ENCODE measurements around the gene PRKCG. TPM values are rescaled to one million over a fixed set of nuclear protein-coding genes. Genes with fewer than 3 reads are reported as not detected.

PRKCG gene
- total RNA-seq, 4 donors from 2014 or later: not detected

DNA sequence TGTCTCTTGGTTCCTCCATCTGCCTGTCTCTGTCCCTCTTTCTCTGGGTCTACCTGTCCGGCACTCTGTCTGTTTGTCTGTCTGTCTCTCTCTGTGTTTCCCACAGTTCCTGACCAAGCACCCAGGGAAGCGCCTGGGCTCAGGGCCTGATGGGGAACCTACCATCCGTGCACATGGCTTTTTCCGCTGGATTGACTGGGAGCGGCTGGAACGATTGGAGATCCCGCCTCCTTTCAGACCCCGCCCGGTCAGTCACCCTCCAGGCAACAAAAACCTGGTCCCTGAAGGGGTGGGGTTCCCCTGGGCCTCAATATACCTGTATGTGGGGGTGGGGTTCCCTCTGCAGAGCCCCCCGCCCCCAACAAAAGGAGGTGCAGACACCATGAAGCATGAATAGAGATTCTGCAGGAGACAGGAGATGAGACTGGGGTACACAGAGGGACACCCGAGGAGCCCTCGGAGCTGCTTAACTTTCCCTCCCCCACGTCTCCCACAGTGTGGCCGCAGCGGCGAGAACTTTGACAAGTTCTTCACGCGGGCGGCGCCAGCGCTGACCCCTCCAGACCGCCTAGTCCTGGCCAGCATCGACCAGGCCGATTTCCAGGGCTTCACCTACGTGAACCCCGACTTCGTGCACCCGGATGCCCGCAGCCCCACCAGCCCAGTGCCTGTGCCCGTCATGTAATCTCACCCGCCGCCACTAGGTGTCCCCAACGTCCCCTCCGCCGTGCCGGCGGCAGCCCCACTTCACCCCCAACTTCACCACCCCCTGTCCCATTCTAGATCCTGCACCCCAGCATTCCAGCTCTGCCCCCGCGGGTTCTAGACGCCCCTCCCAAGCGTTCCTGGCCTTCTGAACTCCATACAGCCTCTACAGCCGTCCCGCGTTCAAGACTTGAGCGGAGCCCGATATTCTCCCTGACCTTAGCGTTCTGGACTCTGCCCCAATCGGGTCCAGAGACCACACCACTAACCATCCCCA lies 24.5 kb downstream of the PRKCG start:
- Histone ChIP-seq H3K4me1 (peaks cover 0 to 3% of the 10 kb centered on the region in 2 donors), H3K4me3 (peak overlapping the region in 1 of 4 donors; percentile 25), H3K27ac (no peak overlapping the region), H3K9me3 (no peaks in the 10 kb centered on the region), H3K36me3 (no peaks in the 10 kb centered on the region), H3K27me3 (peaks cover 48 to 51% (median 50%) of the 10 kb centered on the region in 3 donors)
- DNase-seq (no peak), ATAC-seq (no peak)
- in situ Hi-C loops (cut with MboI; ENCODE audit: low sequenced_read_pairs in 4 of 4) (loop anchor here in 1 of 4 donors (10.0 kb wide), 1 partner anchor 118 kb away; no protein-coding TSS in a partner anchor), intact Hi-C loops (cut with DNase I; ENCODE audit: low total_unique reads) (no loop called here)
- TF ChIP-seq, protein P1, sequence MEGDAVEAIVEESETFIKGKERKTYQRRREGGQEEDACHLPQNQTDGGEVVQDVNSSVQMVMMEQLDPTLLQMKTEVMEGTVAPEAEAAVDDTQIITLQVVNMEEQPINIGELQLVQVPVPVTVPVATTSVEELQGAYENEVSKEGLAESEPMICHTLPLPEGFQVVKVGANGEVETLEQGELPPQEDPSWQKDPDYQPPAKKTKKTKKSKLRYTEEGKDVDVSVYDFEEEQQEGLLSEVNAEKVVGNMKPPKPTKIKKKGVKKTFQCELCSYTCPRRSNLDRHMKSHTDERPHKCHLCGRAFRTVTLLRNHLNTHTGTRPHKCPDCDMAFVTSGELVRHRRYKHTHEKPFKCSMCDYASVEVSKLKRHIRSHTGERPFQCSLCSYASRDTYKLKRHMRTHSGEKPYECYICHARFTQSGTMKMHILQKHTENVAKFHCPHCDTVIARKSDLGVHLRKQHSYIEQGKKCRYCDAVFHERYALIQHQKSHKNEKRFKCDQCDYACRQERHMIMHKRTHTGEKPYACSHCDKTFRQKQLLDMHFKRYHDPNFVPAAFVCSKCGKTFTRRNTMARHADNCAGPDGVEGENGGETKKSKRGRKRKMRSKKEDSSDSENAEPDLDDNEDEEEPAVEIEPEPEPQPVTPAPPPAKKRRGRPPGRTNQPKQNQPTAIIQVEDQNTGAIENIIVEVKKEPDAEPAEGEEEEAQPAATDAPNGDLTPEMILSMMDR (IDR thresholded peaks at IDR 0.05 in 4 of 5, conservative IDR thresholded peaks at IDR 0.05 in 1 of 5): peak; percentile 46 to 94 (median 85)
- TF ChIP-seq POLR2A (IDR thresholded peaks at IDR 0.05): no peak

- in situ Hi-C loops (cut with MboI; ENCODE audit: low sequenced_read_pairs in 4 of 4) (loop anchor here in 1 of 4 donors (10.0 kb wide), 1 partner anchor 118 kb away; no protein-coding TSS in a partner anchor), intact Hi-C loops (cut with DNase I; ENCODE audit: low total_unique reads) (no loop called here)
- H3K4me3 ChIP-seq: peak overlapping the region in 1 of 4 donors; percentile 25
- no peak for ATAC-seq
- no peaks in the 10 kb centered on the region for H3K9me3 ChIP-seq
- H3K4me1 ChIP-seq: peaks cover 0 to 3% of the 10 kb centered on the region in 2 donors
- no peak for DNase-seq
- H3K27me3 ChIP-seq: peaks cover 55 to 57% (median 57%) of the 10 kb centered on the region in 3 donors
- no peak for TF ChIP-seq POLR2A (IDR thresholded peaks at IDR 0.05)
- TF ChIP-seq, protein P1 (IDR thresholded peaks at IDR 0.05 in 4 of 5, conservative IDR thresholded peaks at IDR 0.05 in 1 of 5): no peak
- H3K27ac ChIP-seq: no peak overlapping the region
- no peaks in the 10 kb centered on the region for H3K36me3 ChIP-seq
Observed at GRCh38 chr19:53907193-53907581, 25.2 kb downstream of the PRKCG start.

DNA sequence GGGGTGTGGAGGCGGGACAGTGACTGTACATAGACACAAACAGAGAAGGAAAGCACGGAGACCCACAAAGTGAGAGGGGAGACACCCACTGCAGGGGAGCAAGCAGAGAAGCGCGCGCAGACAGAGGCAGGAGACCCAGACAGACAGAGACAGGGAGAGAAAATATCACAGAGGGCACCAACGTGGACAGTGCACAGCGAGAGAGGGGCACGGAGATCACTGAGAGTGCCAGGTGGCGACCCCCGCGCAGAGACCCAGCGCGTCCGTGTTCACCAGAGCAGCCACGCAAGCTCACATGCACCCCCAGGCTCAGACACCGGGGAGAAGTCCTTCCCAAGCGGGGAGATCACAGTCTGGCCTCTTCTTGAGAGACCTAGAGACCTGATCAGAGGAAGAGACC lies 25.7 kb downstream of the PRKCG start:
- no peak overlapping the region for H3K27ac ChIP-seq
- intact Hi-C loops (cut with DNase I; ENCODE audit: low total_unique reads): no loop called here
- TF ChIP-seq, protein P1 (IDR thresholded peaks at IDR 0.05 in 4 of 5, conservative IDR thresholded peaks at IDR 0.05 in 1 of 5): no peak
- no peak for TF ChIP-seq POLR2A (IDR thresholded peaks at IDR 0.05)
- peak overlapping the region in 2 of 4 donors; percentile 22 to 25 for H3K4me3 ChIP-seq
- DNase-seq (no peak), ATAC-seq (no peak)
- peaks cover 60 to 62% (median 62%) of the 10 kb centered on the region in 3 donors for H3K27me3 ChIP-seq
- in situ Hi-C loops (cut with MboI; ENCODE audit: low sequenced_read_pairs in 4 of 4): loop anchor here in 1 of 4 donors (10.0 kb wide), 1 partner anchor 117 kb away; no protein-coding TSS in a partner anchor
- H3K4me1 ChIP-seq: peaks cover 0 to 3% of the 10 kb centered on the region in 2 donors
- H3K36me3 ChIP-seq: no peaks in the 10 kb centered on the region
- H3K9me3 ChIP-seq: no peaks in the 10 kb centered on the region

GRCh38 chr19:53908106-53908934 lies 26.3 kb downstream of the PRKCG start:
- in situ Hi-C loops (cut with MboI; ENCODE audit: low sequenced_read_pairs in 4 of 4): loop anchor here in 1 of 4 donors (10.0 kb wide), 1 partner anchor 116 kb away; no protein-coding TSS in a partner anchor
- intact Hi-C loops (cut with DNase I; ENCODE audit: low total_unique reads): no loop called here
- DNase-seq: peak in 1 of 2 donors; percentile 23

More at GRCh38 chr19:53908106-53908934, 26.3 kb downstream of the PRKCG start:
- Histone ChIP-seq H3K4me1 (peaks cover 0 to 3% of the 10 kb centered on the region in 2 donors), H3K27me3 (peaks cover 67 to 68% (median 68%) of the 10 kb centered on the region in 3 donors), H3K9me3 (no peaks in the 10 kb centered on the region), H3K36me3 (no peaks in the 10 kb centered on the region), H3K4me3 (peak overlapping the region in 2 of 4 donors; percentile 22 to 25), H3K27ac (no peak overlapping the region)
- TF ChIP-seq POLR2A (IDR thresholded peaks at IDR 0.05): no peak
- TF ChIP-seq, protein P1 (IDR thresholded peaks at IDR 0.05 in 4 of 5, conservative IDR thresholded peaks at IDR 0.05 in 1 of 5): no peak
- ATAC-seq: no peak
